Epithelial cell of proximal tubule (primary cell): ENCODE measurements around the gene NHERF1. TPM values are rescaled to one million over a fixed set of nuclear protein-coding genes. Genes with fewer than 3 reads are reported as not detected.
A peak's percentile ranks its signal among the peaks of the same experiment; 100 is the strongest.

Source experiments
- DNase-seq: peaks from one replicate; pipeline ENCODE4 v3.0.0-alpha.2; 2011; ENCODE audit warnings: low read depth
- H3K4me3 ChIP-seq: 2 replicates; pipeline ENCODE4 v1.5.1; 2011; ENCODE audit warnings: low read depth, mild to moderate bottlenecking, low read length
- CTCF ChIP-seq: conservative IDR thresholded peaks from 2 replicates; pipeline ENCODE4 v1.5.1; 2012; ENCODE audit warnings: low read depth, mild to moderate bottlenecking, low read length
- total RNA-seq: library from RNA; depleted of rRNA; stranded (reverse); fragments of >200 nt; gene quantifications from 2 replicates; pipeline ENCODE4 v1.2.3, GENCODE V29; 2015

The NHERF1 gene
- total RNA-seq, 1 donor from 2014 or later, result 45.1 TPM

- DNase-seq, result no peak
- no peak overlapping the region for H3K4me3 ChIP-seq
- TF ChIP-seq CTCF, result no peak
These were observed 7.1 kb downstream of the NHERF1 start for GRCh38 chr17:74755533-74755932.

GRCh38 chr17:74756891-74757290 is 8.5 kb downstream of the NHERF1 start:
- no peak for DNase-seq
- H3K4me3 ChIP-seq, result no peak overlapping the region
- no peak for TF ChIP-seq CTCF

GRCh38 chr17:74757502-74757901 is 9.1 kb downstream of the NHERF1 start:
- no peak for DNase-seq

GRCh38 chr17:74757931-74758847 is 9.8 kb downstream of the NHERF1 start:
- DNase-seq, result no peak
- no peak for TF ChIP-seq CTCF
- peak overlapping the region; percentile 18 for H3K4me3 ChIP-seq

More at GRCh38 chr17:74757502-74757901, 9.1 kb downstream of the NHERF1 start:
- peak overlapping the region; percentile 18 for H3K4me3 ChIP-seq
- no peak for TF ChIP-seq CTCF

- no peak for TF ChIP-seq CTCF
- no peak for DNase-seq
- peak overlapping the region; percentile 18 for H3K4me3 ChIP-seq
These were observed 10.4 kb downstream of the NHERF1 start for GRCh38 chr17:74758848-74759168.

GRCh38 chr17:74759243-74759801 is 10.9 kb downstream of the NHERF1 start:
- H3K4me3 ChIP-seq, result no peak overlapping the region
- DNase-seq, result no peak
- TF ChIP-seq CTCF, result peak; percentile 27

GRCh38 chr17:74759941-74760340 is 11.5 kb downstream of the NHERF1 start:
- no peak overlapping the region for H3K4me3 ChIP-seq
- no peak for DNase-seq
- no peak for TF ChIP-seq CTCF
